GM12878 (cell line): ENCODE measurements around the gene SULT1A3. TPM values are rescaled to one million over a fixed set of nuclear protein-coding genes. Genes with fewer than 3 reads are reported as not detected.
A peak's percentile ranks its signal among the peaks of the same experiment; 100 is the strongest.

Source experiments
- ATF2 ChIP-seq: IDR thresholded peaks from 2 replicates; pipeline ENCODE4 v1.6.1; 2012; ENCODE audit warnings: low read length, inconsistent platforms
- BHLHE40 ChIP-seq, 2 experiments: fragments of 450-650 bp in 1 of 2; IDR thresholded peaks; 2 replicates each; pipeline ENCODE4 v1.6.1; 2011 to 2017; ENCODE audit warnings: low read depth in 2 of 2, borderline replicate concordance in 1 of 2, improper control_type of control experiment in 1 of 2, low read length in 1 of 2, mild to moderate bottlenecking in 1 of 2
- BRCA1 ChIP-seq: IDR thresholded peaks from 2 replicates; pipeline ENCODE4 v1.6.1; 2011; ENCODE audit warnings: low read depth, low read length, improper control_type of control experiment
- CEBPZ ChIP-seq: fragments of 150-350 bp; IDR thresholded peaks from 2 replicates; pipeline ENCODE4 v1.6.1; 2016; ENCODE audit warnings: low read depth, low read length
- CREM ChIP-seq: IDR thresholded peaks from 2 replicates; pipeline ENCODE4 v1.6.1; 2014; ENCODE audit warnings: antibody characterized with exemption, low read depth
- EED ChIP-seq: sonication (generic); IDR thresholded peaks from 2 replicates; pipeline ENCODE4 v1.6.1; 2016; ENCODE audit warnings: antibody characterized with exemption, low read depth
- EZH2 ChIP-seq: IDR thresholded peaks from 2 replicates; pipeline ENCODE4 v1.6.1; 2012; ENCODE audit warnings: low read depth, mild to moderate bottlenecking, control low read depth, inconsistent platforms, low read length, borderline replicate concordance; ENCODE audit not compliant: control insufficient read depth
- MLLT1 ChIP-seq: fragments of 450-650 bp; IDR thresholded peaks from 2 replicates; pipeline ENCODE4 v1.6.1; 2016; ENCODE audit warnings: mild to moderate bottlenecking
- NKRF ChIP-seq: fragments of 450-650 bp; conservative IDR thresholded peaks from 2 replicates; pipeline ENCODE4 v1.6.1; 2017; ENCODE audit warnings: mild to moderate bottlenecking, moderate library complexity
- RELB ChIP-seq: fragments of 450-650 bp; IDR thresholded peaks from 2 replicates; pipeline ENCODE4 v1.6.1; 2017; ENCODE audit warnings: low read depth, mild to moderate bottlenecking, moderate library complexity
- SIX5 ChIP-seq: IDR thresholded peaks from 2 replicates; pipeline ENCODE4 v1.6.1; 2011; ENCODE audit warnings: mild to moderate bottlenecking, low read depth, low read length, moderate library complexity; ENCODE audit not compliant: severe bottlenecking
- YBX1 ChIP-seq: fragments of 450-650 bp; IDR thresholded peaks from 2 replicates; pipeline ENCODE4 v1.6.1; 2016; ENCODE audit warnings: antibody characterized with exemption
- ZNF687 ChIP-seq: fragments of 450-650 bp; IDR thresholded peaks from 2 replicates; pipeline ENCODE4 v1.6.1; 2017; ENCODE audit warnings: mild to moderate bottlenecking, moderate library complexity
- polyA plus RNA-seq, 11 experiments: library from polyadenylated mRNA; depleted of rRNA in 4 of 11; unstranded in 6 of 11; stranded (reverse) in 5 of 11; fragments of >200 nt; fragmentation: Nextera tagmentation in 4 of 11; fragmentation: Illumina TruSeq in 1 of 11; extraction: Ambion mirVana in 4 of 11; extraction: Trizol in 1 of 11; gene quantifications; 1 replicate in 1 of 11; 2 replicates in 10 of 11; pipeline versions ENCODE4 v1.2.1 to v1.2.3, GENCODE V29; 2011 to 2016; ENCODE audit warnings: inconsistent platforms in 2 of 11, missing spikeins in 2 of 11, low read depth in 1 of 11
- total RNA-seq, 4 experiments: library from RNA; depleted of rRNA in 3 of 4; stranded (reverse); fragments of >200 nt in 3 of 4; fragmentation: Illumina TruSeq in 1 of 4; extraction: Trizol in 1 of 4; gene quantifications; 2 replicates each; pipeline versions ENCODE4 v1.2.1 to v1.2.3, GENCODE V29; 2013 to 2021

Gene SULT1A3
- total and polyA plus RNA-seq, 10 of the 15 experiments (the other 5 are each of a cell fraction or from before 2014, with no cell fraction given): 3.3 to 15.8 (median 6.2) TPM

- TF ChIP-seq NKRF (peak; percentile 8), ATF2 (no peak), BHLHE40 (IDR thresholded peaks at IDR 0.05; ENCODE audit: borderline replicate concordance in 1 of 2, low read depth in 2 of 2, low read length in 1 of 2) (peak in 1 of 2 experiments; percentile 35; a peak in 1 of 4 replicates), SIX5 (no peak), EED (peak; percentile 46; the same call in 1 of the 2 replicates), CREM (peak; percentile 55; the same call in 1 of the 2 replicates), EZH2 (no peak), CEBPZ (no peak), RELB (0 out of 2 replicates have a peak, but pooled peaks have one; percentile 42), BRCA1 (no peak), YBX1 (no peak), MLLT1 (peak; percentile 78), ZNF687 (peak; percentile 1; the same call in 1 of the 2 replicates)
Measured at GRCh38 chr16:30184096-30184890, 14.8 kb upstream of the SULT1A3 start (continued).
